OCI-M1 (cell line): Measurements from ENCODE around the gene PRODH2.
"Not testable (repeated sequence)": the region's sequence is repeated elsewhere in the genome, so short reads cannot be mapped to it uniquely, and the experiment has no call there.

Experiments used
- DNase-seq: peaks from one replicate; lab custom pipeline; 2025; lab: John Stamatoyannopoulos, UW

The PRODH2 gene

GRCh38 chr19:35843676-35844481, 31.2 kb upstream of the PRODH2 start:
- DNase-seq: no peak

GRCh38 chr19:35842666-35843272, 30.1 kb upstream of the PRODH2 start:
- DNase-seq: no peak

GRCh38 chr19:35841961-35842595, 29.4 kb upstream of the PRODH2 start:
- DNase-seq: no peak

- DNase-seq: not testable (repeated sequence)
Observed at GRCh38 chr19:35836096-35836495, 23.5 kb upstream of the PRODH2 start.

- no peak for DNase-seq
Observed at GRCh38 chr19:35833972-35834371, 21.3 kb upstream of the PRODH2 start.

GRCh38 chr19:35832054-35832453, 19.4 kb upstream of the PRODH2 start:
- no peak for DNase-seq

- no peak for DNase-seq
Observed at GRCh38 chr19:35830986-35831385, 18.3 kb upstream of the PRODH2 start.

- DNase-seq: peak; percentile 71
Observed at GRCh38 chr19:35828692-35829301, 16.2 kb upstream of the PRODH2 start.

GRCh38 chr19:35824150-35824549, 11.5 kb upstream of the PRODH2 start:
- DNase-seq: no peak

GRCh38 chr19:35822579-35822978, 9.9 kb upstream of the PRODH2 start:
- DNase-seq: peak; percentile 63

- no peak for DNase-seq
Observed at GRCh38 chr19:35818445-35818844, 5.8 kb upstream of the PRODH2 start.

- DNase-seq: no peak
Observed at GRCh38 chr19:35816846-35817245, 4.2 kb upstream of the PRODH2 start.

GRCh38 chr19:35816262-35816661, 3.6 kb upstream of the PRODH2 start:
- DNase-seq: no peak

GRCh38 chr19:35813043-35813890, 622 bp upstream of the PRODH2 start:
- DNase-seq: no peak

GRCh38 chr19:35811317-35812219, 1.1 kb downstream of the PRODH2 start:
- no peak for DNase-seq

- no peak for DNase-seq
Observed at GRCh38 chr19:35807633-35808032, 5.0 kb downstream of the PRODH2 start.

GRCh38 chr19:35806597-35806996, 6.0 kb downstream of the PRODH2 start:
- no peak for DNase-seq

GRCh38 chr19:35805526-35806102, 7.0 kb downstream of the PRODH2 start:
- DNase-seq: no peak

- DNase-seq: no peak
Observed at GRCh38 chr19:35801828-35802227, 10.8 kb downstream of the PRODH2 start.

GRCh38 chr19:35797663-35798062, 15.0 kb downstream of the PRODH2 start:
- DNase-seq: no peak
